CD4-positive, CD25-positive, alpha-beta regulatory T cell (primary cell): ENCODE results near the gene PRDM16. TPM values are rescaled to one million over a fixed set of nuclear protein-coding genes. Genes with fewer than 3 reads are reported as not detected.

Source experiments
- ATAC-seq, 2 donors: fragments of 150-1000 bp; cut with Tn5 transposase; one replicate each; pipeline ENCODE4 v1.10.0; 2021; ENCODE audit warnings: low read depth in 2 of 2, moderate number of reproducible peaks in 2 of 2, moderate library complexity in 1 of 2
- DNase-seq, 3 donors: peaks; one replicate each; pipeline versions ENCODE4 v3.0.0 to v3.0.0-alpha.2; 2012 to 2022; ENCODE audit warnings: mixed read lengths in 1 of 3
- H3K27ac ChIP-seq: one replicate; pipeline ENCODE4 v1.7.0; 2013; ENCODE audit warnings: mild to moderate bottlenecking, low read length; ENCODE audit not compliant: insufficient read depth, poor library complexity, severe bottlenecking
- H3K27me3 ChIP-seq: one replicate; pipeline ENCODE4 v1.7.0; 2013; ENCODE audit warnings: low read length; ENCODE audit not compliant: control insufficient read depth, insufficient read depth
- H3K36me3 ChIP-seq: one replicate; pipeline ENCODE4 v1.7.0; 2013; ENCODE audit warnings: mild to moderate bottlenecking, low read length, moderate library complexity; ENCODE audit not compliant: control insufficient read depth, insufficient read depth
- H3K4me1 ChIP-seq: 2 replicates; pipeline ENCODE4 v1.7.0; 2013; ENCODE audit warnings: mild to moderate bottlenecking, low read length; ENCODE audit not compliant: insufficient read depth, control insufficient read depth, poor library complexity, severe bottlenecking
- H3K4me3 ChIP-seq: one replicate; pipeline ENCODE4 v1.7.0; 2013; ENCODE audit warnings: low read depth, mild to moderate bottlenecking, low read length, moderate library complexity
- H3K9me3 ChIP-seq, 2 experiments: 1 replicate in 1 of 2; 2 replicates in 1 of 2; pipeline ENCODE4 v1.7.0; 2013; ENCODE audit warnings: low read length in 2 of 2, mild to moderate bottlenecking in 1 of 2, moderate library complexity in 1 of 2; ENCODE audit not compliant: control insufficient read depth in 2 of 2
- H3K27ac Mint-ChIP-seq, 3 donors: one replicate each; pipeline ENCODE4 v1.8.0; 2020 to 2022; ENCODE audit warnings: mild to moderate bottlenecking in 3 of 3, mixed read lengths in 3 of 3, moderate library complexity in 2 of 3
- H3K27me3 Mint-ChIP-seq: one replicate; pipeline ENCODE4 v1.8.0; 2022; ENCODE audit warnings: mild to moderate bottlenecking, mixed read lengths
- H3K36me3 Mint-ChIP-seq: one replicate; pipeline ENCODE4 v1.8.0; 2020; ENCODE audit warnings: mixed read lengths
- H3K4me1 Mint-ChIP-seq, 4 donors: one replicate each; pipeline ENCODE4 v1.8.0; 2020 to 2022; ENCODE audit warnings: mixed read lengths in 4 of 4, mild to moderate bottlenecking in 1 of 4
- H3K4me3 Mint-ChIP-seq, 4 donors: one replicate each; pipeline ENCODE4 v1.8.0; 2020 to 2022; ENCODE audit warnings: mild to moderate bottlenecking in 4 of 4, mixed read lengths in 4 of 4, moderate library complexity in 3 of 4
- H3K9me3 Mint-ChIP-seq, 7 donors: one replicate each; pipeline ENCODE4 v1.8.0; 2020 to 2022; ENCODE audit warnings: mixed read lengths in 7 of 7, mild to moderate bottlenecking in 3 of 7, moderate library complexity in 2 of 7
- polyA plus RNA-seq, 4 donors: library from polyadenylated mRNA; unstranded; fragments of 300-500 nt; fragmentation: Illumina TruSeq; gene quantifications; one replicate each; pipeline ENCODE4 v1.2.3, GENCODE V29; 2021
- total RNA-seq: library from RNA; stranded (reverse); gene quantifications from one replicate; pipeline ENCODE4 v1.2.3, GENCODE V29; 2022

Gene PRDM16
- total and polyA plus RNA-seq, 5 donors from 2014 or later, result 0.27 TPM; not detected in 4

DNA sequence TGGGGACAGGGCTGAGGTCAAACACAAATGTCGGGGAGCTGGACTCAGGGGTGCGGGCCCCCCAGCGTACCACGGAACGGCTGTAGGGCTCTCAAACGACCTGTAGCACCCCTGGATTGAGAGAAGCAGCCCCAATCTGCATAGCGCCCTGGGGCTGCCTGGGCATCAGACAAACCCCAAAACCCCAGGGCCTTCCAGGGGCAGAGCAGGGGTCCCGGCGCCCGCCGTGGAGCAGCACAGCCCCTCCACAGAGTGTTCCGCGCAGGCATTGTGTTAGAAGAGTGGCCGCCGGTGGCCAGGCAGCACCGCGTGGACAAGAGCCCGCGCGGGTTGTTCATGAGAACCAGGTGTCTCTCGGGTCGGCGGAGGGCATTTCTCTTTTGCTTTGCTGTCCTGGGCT is 321.3 kb downstream of the PRDM16 start:
- Mint-ChIP-seq H3K4me1 (peaks cover 0 to 2% (median under 1%) of the 10 kb centered on the region in 4 donors), H3K4me3 (no peak overlapping the region), H3K27me3 (peaks cover 22% of the 10 kb centered on the region), H3K9me3 (no peaks in the 10 kb centered on the region), H3K36me3 (no peaks in the 10 kb centered on the region), H3K27ac (peak overlapping the region in 1 of 3 donors; percentile 83)
- Histone ChIP-seq H3K36me3 (no peaks in the 10 kb centered on the region), H3K4me3 (no peak overlapping the region), H3K9me3 (no peaks in the 10 kb centered on the region), H3K4me1 (no peaks in the 10 kb centered on the region), H3K27ac (no peak overlapping the region), H3K27me3 (peaks cover 4% of the 10 kb centered on the region)
- ATAC-seq (no peak), DNase-seq (no peak)

DNA sequence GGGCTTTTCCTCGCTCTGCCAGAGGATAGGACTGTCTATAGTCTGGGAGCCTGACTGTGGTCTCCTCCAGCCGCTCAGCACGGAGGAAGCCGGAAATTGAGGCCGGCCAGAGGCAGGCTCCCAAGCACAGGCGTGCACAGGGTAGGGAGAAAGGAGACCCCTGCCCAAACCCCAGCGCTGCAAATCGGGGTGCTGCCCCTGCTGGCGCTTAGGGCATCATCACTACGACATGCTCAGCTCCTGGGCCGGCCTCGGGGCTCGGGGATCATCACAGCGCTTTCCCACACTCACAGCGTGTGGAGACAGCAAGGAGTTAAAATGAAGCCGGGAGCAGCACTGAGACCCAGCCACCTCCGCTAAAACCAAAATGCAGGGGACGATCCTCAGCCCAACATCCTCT is 322.7 kb downstream of the PRDM16 start:
- DNase-seq (no peak), ATAC-seq (no peak)
- no peaks in the 10 kb centered on the region for H3K36me3 ChIP-seq
- H3K36me3 Mint-ChIP-seq, result no peaks in the 10 kb centered on the region
- H3K9me3 Mint-ChIP-seq, result no peaks in the 10 kb centered on the region
- peaks cover 2% of the 10 kb centered on the region for H3K4me1 ChIP-seq
- peaks cover 4% of the 10 kb centered on the region for H3K27me3 ChIP-seq
- peaks cover 28% of the 10 kb centered on the region for H3K27me3 Mint-ChIP-seq
- H3K27ac ChIP-seq, result no peak overlapping the region
- H3K9me3 ChIP-seq, result no peaks in the 10 kb centered on the region
- no peak overlapping the region for H3K27ac Mint-ChIP-seq
- peaks cover 0 to 2% (median under 1%) of the 10 kb centered on the region in 4 donors for H3K4me1 Mint-ChIP-seq
- no peak overlapping the region for H3K4me3 ChIP-seq
- no peak overlapping the region for H3K4me3 Mint-ChIP-seq

DNA sequence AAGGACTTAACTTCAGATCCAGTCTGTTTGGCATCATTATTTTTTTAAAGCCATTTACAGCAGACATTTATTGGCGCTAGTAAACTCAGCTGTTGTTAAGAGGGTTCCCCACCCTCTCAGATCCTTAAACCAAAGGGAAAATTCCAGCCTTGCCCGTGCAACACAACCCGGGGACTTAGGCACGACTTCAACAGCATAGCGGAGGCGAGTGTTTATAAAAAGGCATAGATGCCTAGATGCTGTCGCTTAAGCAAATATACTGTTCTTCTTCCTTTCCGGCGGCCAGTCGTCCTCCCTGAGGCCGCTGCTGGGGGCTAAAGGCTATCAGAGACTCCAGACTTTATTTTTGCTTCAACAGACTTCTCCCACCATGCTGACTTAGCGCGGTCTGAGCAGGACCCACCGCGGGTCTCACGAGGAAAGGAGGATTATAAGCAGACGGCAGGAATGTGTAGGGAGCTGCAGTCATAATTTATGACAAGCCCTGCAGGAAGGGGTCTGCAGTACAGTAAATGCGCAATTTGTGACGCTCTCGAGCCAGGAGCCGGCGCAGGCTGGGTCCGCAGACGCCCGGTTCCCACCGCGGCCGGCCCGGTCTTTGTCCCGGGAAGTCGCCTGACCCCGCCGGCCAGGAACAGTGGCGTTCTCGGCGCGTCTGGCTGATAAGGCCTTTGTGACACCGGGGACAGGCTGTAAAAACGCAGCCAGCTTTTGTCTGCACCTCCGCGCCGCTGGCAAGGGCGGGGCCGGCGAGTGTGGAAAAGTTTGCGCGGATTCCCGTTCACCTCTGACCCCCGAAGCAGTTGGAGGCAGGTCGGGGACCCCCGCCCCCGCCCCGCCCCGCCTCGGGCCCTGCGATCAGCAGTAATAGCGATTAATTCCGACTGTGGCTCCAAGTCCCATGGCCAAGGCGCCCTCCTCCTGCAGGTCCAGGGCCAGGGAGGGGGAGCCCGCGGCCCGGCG is 324.3 kb downstream of the PRDM16 start:
- DNase-seq (no peak), ATAC-seq (no peak)
- peaks cover 0 to 2% (median under 1%) of the 10 kb centered on the region in 4 donors for H3K4me1 Mint-ChIP-seq
- H3K27me3 ChIP-seq, result peaks cover 4% of the 10 kb centered on the region
- H3K4me1 ChIP-seq, result peaks cover 2% of the 10 kb centered on the region
- H3K27ac ChIP-seq, result no peak overlapping the region
- no peak overlapping the region for H3K4me3 ChIP-seq
- H3K4me3 Mint-ChIP-seq, result no peak overlapping the region
- no peaks in the 10 kb centered on the region for H3K36me3 Mint-ChIP-seq
- no peak overlapping the region for H3K27ac Mint-ChIP-seq
- H3K9me3 Mint-ChIP-seq, result no peaks in the 10 kb centered on the region
- H3K27me3 Mint-ChIP-seq, result peaks cover 31% of the 10 kb centered on the region
- no peaks in the 10 kb centered on the region for H3K36me3 ChIP-seq
- no peaks in the 10 kb centered on the region for H3K9me3 ChIP-seq

DNA sequence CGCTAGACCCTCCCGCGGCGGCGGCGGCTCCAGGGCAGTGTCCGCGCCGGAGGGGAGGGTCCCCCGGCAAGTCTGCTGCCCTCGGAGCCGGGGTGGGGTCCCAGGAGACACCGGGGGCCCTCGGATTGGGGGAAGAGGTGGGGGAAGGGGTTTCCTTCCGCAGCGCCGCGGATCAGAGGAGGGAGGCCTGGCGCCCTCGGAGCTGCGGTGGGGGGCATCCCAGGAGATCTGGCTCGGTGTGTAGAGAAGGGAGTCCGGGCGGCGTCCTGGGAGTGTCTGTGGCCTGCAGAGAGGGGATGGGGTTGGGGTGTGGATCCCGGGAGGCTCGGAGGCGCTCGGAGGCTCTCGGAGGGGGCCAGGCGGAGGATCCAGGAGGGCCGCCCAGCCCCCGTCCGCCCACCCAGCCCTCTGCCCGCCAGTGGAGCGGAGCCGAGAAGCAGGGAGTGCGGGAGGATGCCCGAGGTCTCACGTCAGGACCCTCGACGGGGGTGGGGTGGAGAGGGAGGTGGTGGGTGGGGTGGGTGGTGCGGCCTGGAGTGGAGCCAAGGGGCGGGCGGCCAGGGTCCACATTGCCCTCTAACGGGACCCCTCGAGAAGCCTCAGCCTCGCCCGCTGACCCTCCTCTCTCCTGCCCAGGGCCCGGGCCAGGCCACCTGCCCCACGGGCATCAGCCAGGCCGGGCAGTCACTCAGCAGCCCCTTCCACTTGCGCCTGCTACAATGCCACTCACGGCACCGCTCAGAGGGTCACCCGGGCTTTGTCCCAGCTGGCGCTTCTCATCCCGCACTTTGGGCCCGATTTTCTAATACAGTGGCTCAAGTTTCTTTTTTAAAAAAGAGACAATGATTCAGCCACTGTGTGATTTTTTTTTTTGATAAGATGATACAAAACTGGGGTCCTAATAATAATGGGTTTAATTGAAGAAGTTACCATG is 325.3 kb downstream of the PRDM16 start:
- H3K9me3 Mint-ChIP-seq, result no peaks in the 10 kb centered on the region

DNA sequence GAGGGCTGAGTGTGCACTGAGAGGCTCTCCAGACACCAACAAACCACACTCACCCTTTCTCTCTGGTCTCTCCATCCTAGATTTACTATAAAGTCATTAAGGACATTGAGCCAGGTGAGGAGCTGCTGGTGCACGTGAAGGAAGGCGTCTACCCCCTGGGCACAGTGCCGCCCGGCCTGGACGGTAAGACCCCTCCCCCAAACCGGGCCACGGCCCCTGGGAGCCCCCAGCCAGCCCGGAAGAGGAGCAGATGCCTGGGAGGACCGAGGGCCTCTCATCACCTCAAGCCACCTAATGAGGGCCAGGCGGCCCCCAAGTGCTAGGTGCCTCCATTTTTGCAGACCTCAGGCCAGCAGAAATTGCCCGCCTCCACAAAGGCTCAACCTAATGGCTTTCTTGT is 327.4 kb downstream of the PRDM16 start:
- Histone ChIP-seq H3K27ac (no peak overlapping the region), H3K9me3 (no peaks in the 10 kb centered on the region), H3K4me1 (peaks cover 2% of the 10 kb centered on the region), H3K36me3 (no peaks in the 10 kb centered on the region), H3K27me3 (peaks cover 4% of the 10 kb centered on the region), H3K4me3 (no peak overlapping the region)
- ATAC-seq (no peak), DNase-seq (no peak)
- no peaks in the 10 kb centered on the region for H3K9me3 Mint-ChIP-seq
- H3K27ac Mint-ChIP-seq, result no peak overlapping the region
- H3K36me3 Mint-ChIP-seq, result no peaks in the 10 kb centered on the region
- peaks cover 31% of the 10 kb centered on the region for H3K27me3 Mint-ChIP-seq
- no peak overlapping the region for H3K4me3 Mint-ChIP-seq
- peaks cover 0 to 2% (median under 1%) of the 10 kb centered on the region in 4 donors for H3K4me1 Mint-ChIP-seq

More for the DNA sequence above, 325.3 kb downstream of the PRDM16 start:
- no peak for ATAC-seq
- Histone ChIP-seq H3K27me3 (peaks cover 4% of the 10 kb centered on the region), H3K4me1 (peaks cover 2% of the 10 kb centered on the region), H3K27ac (no peak overlapping the region), H3K4me3 (no peak overlapping the region), H3K9me3 (no peaks in the 10 kb centered on the region), H3K36me3 (no peaks in the 10 kb centered on the region)
- peaks cover 31% of the 10 kb centered on the region for H3K27me3 Mint-ChIP-seq
- no peak for DNase-seq
- no peak overlapping the region for H3K4me3 Mint-ChIP-seq
- no peak overlapping the region for H3K27ac Mint-ChIP-seq
- peaks cover 0 to 2% (median under 1%) of the 10 kb centered on the region in 4 donors for H3K4me1 Mint-ChIP-seq
- no peaks in the 10 kb centered on the region for H3K36me3 Mint-ChIP-seq

DNA sequence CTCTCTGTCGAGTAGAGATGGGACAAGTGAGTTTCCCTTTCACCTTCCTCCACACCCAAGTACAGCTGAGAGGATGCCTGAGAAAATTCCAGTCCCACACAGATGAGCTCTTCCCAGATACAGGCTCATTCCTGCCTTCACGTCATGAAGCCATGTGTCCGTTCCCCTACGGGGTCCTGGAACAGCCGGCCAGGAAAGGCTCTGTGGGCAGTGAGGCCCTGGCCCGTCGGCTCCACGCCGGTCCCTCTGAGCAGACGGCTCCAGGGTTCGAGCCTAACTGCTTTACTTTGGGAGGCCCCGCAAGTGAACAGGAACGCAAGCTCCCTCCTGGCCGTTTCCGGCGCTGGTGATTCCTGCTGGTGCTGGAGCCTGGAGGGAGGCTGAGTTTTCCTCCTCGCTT is 328.3 kb downstream of the PRDM16 start:
- H3K36me3 Mint-ChIP-seq, result no peaks in the 10 kb centered on the region
- peaks cover 28% of the 10 kb centered on the region for H3K27me3 Mint-ChIP-seq
- H3K9me3 Mint-ChIP-seq, result no peaks in the 10 kb centered on the region
- no peak overlapping the region for H3K4me3 Mint-ChIP-seq
- Histone ChIP-seq H3K4me3 (no peak overlapping the region), H3K9me3 (no peaks in the 10 kb centered on the region), H3K27ac (no peak overlapping the region), H3K36me3 (no peaks in the 10 kb centered on the region), H3K4me1 (peaks cover 2% of the 10 kb centered on the region), H3K27me3 (peaks cover 4% of the 10 kb centered on the region)
- DNase-seq (no peak), ATAC-seq (no peak)
- H3K4me1 Mint-ChIP-seq, result peaks cover 0 to 2% (median under 1%) of the 10 kb centered on the region in 4 donors
- no peak overlapping the region for H3K27ac Mint-ChIP-seq

DNA sequence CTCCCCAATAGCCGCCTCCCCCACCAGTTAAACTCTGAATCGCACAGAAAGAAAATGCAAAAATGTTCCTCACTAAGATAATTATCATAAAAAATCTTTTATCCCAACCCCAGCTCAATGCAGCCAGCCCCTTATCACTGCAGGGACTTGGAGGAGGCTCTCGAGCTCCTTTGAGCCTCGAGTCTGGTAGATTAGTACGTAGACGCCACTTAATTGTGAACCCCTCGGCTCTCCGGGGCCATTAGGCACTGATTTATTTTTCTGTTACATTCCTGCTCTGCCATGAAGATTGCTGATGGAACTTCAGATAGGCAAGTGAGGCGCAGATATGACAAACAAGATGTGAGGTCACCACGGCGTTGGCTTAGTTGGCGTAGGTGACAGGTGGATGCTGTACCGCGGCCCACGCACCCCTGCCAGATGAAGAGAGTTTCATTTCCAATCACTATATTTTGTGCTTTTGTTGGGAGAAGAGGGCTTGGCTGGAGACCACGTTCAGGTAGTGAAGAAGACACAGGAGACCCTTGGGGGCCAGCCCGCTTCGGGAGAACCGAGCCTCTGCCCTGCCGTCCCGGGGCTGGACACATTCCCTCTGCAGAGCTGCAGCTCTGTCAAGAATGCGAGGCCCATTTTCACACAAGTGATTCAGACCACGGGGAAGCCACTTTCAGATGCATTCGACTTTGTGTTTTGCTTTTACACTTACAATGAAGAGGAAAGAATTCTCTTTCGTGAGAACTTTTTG is 329.6 kb downstream of the PRDM16 start:
- no peaks in the 10 kb centered on the region for H3K4me1 Mint-ChIP-seq
- no peaks in the 10 kb centered on the region for H3K36me3 ChIP-seq
- peak overlapping the region in 1 of 3 donors; percentile 33 for H3K27ac Mint-ChIP-seq
- no peak overlapping the region for H3K4me3 ChIP-seq
- no peaks in the 10 kb centered on the region for H3K36me3 Mint-ChIP-seq
- peaks cover 16% of the 10 kb centered on the region for H3K27me3 Mint-ChIP-seq
- H3K4me3 Mint-ChIP-seq, result no peak overlapping the region
- H3K27ac ChIP-seq, result no peak overlapping the region
- peaks cover 2% of the 10 kb centered on the region for H3K4me1 ChIP-seq
- no peaks in the 10 kb centered on the region for H3K27me3 ChIP-seq
- H3K9me3 ChIP-seq, result no peaks in the 10 kb centered on the region
- ATAC-seq, result no peak
- H3K9me3 Mint-ChIP-seq, result no peaks in the 10 kb centered on the region
- DNase-seq, result no peak
